Peyer's patch (tissue), 4 donors: ENCODE data around the gene TTLL10.

Experiments used
- POLR2A ChIP-seq, 2 donors: fragments of 450-650 bp; IDR thresholded peaks; one replicate each; pipeline ENCODE4 v1.5.1; 2017; ENCODE audit warnings: antibody characterized with exemption in 2 of 2, mild to moderate bottlenecking in 2 of 2, moderate library complexity in 2 of 2
- TF ChIP-seq, protein P1 (sequence below), 6 experiments: fragments of 450-650 bp in 4 of 6; fragments of 200-600 bp in 2 of 6; sonication (generic) in 1 of 6; IDR thresholded peaks; one replicate each; pipeline ENCODE4 v1.5.1; 2017 to 2019; ENCODE audit warnings: antibody characterized with exemption in 6 of 6, mild to moderate bottlenecking in 3 of 6, moderate library complexity in 1 of 6

GRCh38 chr1:1247341-1247913, 73.7 kb downstream of the TTLL10 start:
- TF ChIP-seq, protein P1, sequence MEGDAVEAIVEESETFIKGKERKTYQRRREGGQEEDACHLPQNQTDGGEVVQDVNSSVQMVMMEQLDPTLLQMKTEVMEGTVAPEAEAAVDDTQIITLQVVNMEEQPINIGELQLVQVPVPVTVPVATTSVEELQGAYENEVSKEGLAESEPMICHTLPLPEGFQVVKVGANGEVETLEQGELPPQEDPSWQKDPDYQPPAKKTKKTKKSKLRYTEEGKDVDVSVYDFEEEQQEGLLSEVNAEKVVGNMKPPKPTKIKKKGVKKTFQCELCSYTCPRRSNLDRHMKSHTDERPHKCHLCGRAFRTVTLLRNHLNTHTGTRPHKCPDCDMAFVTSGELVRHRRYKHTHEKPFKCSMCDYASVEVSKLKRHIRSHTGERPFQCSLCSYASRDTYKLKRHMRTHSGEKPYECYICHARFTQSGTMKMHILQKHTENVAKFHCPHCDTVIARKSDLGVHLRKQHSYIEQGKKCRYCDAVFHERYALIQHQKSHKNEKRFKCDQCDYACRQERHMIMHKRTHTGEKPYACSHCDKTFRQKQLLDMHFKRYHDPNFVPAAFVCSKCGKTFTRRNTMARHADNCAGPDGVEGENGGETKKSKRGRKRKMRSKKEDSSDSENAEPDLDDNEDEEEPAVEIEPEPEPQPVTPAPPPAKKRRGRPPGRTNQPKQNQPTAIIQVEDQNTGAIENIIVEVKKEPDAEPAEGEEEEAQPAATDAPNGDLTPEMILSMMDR (IDR thresholded peaks at IDR 0.05) = no peak
- no peak for TF ChIP-seq POLR2A (IDR thresholded peaks at IDR 0.05)
